CD14-positive monocyte (primary cell): ENCODE results near the gene ASF1B. TPM values are rescaled to one million over a fixed set of nuclear protein-coding genes. Genes with fewer than 3 reads are reported as not detected.

ENCODE experiments used
- DNase-seq, 3 donors: peaks; one replicate each; pipeline ENCODE4 v3.0.0-alpha.2; 2011 to 2022
- H2AFZ ChIP-seq: 2 replicates; pipeline ENCODE4 v1.6.0; 2012; ENCODE audit warnings: mild to moderate bottlenecking, low read depth, low read length, inconsistent platforms; ENCODE audit not compliant: insufficient read depth, poor library complexity, severe bottlenecking
- H3K27ac ChIP-seq, 2 donors: 1 replicate in 1 of 2; 2 replicates in 1 of 2; pipeline ENCODE4 v1.5.1; 2012 to 2013; ENCODE audit warnings: low read length in 2 of 2, control low read depth in 1 of 2, inconsistent platforms in 1 of 2, low read depth in 1 of 2, mild to moderate bottlenecking in 1 of 2
- H3K27me3 ChIP-seq, 2 donors: one replicate each; pipeline versions ENCODE4 v1.6.0 to v1.6.1; 2011 to 2013; ENCODE audit warnings: low read length in 2 of 2; ENCODE audit not compliant: control insufficient read depth in 2 of 2, insufficient read depth in 2 of 2
- H3K36me3 ChIP-seq, 2 donors: replicated peaks in 1 of 2; 1 replicate in 1 of 2; 2 replicates in 1 of 2; pipeline versions ENCODE4 v1.5.1 to v1.6.1; 2012 to 2013; ENCODE audit warnings: low read length in 2 of 2, control low read depth in 1 of 2, inconsistent platforms in 1 of 2, mild to moderate bottlenecking in 1 of 2; ENCODE audit not compliant: insufficient read depth in 2 of 2, control insufficient read depth in 1 of 2
- H3K4me1 ChIP-seq, 2 donors: 1 replicate in 1 of 2; 2 replicates in 1 of 2; pipeline versions ENCODE4 v1.5.1 to v1.6.1; 2012 to 2013; ENCODE audit warnings: low read length in 2 of 2, control low read depth in 1 of 2, inconsistent platforms in 1 of 2, mild to moderate bottlenecking in 1 of 2, moderate library complexity in 1 of 2; ENCODE audit not compliant: insufficient read depth in 2 of 2, control insufficient read depth in 1 of 2
- H3K4me2 ChIP-seq: replicated peaks from 2 replicates; pipeline ENCODE3; 2012; ENCODE audit warnings: low read length, moderate library complexity, mild to moderate bottlenecking; ENCODE audit not compliant: poor library complexity, severe bottlenecking; ENCODE audit errors: extremely low read depth
- H3K4me3 ChIP-seq, 3 experiments: fragments of 200-600 bp in 1 of 3; sonication (generic) in 1 of 3; replicated peaks in 1 of 3; 1 replicate in 2 of 3; 2 replicates in 1 of 3; pipeline ENCODE4 v1.5.1; 2011 to 2013; ENCODE audit warnings: low read length in 3 of 3, mild to moderate bottlenecking in 3 of 3, control low read depth in 2 of 3, low read depth in 2 of 3, inconsistent platforms in 1 of 3, moderate library complexity in 1 of 3
- H3K79me2 ChIP-seq: 2 replicates; pipeline ENCODE4 v1.6.0; 2012; ENCODE audit warnings: mild to moderate bottlenecking, control low read depth, inconsistent platforms, low read length, moderate library complexity; ENCODE audit not compliant: insufficient read depth
- H3K9ac ChIP-seq: 2 replicates; pipeline ENCODE4 v1.6.0; 2017; ENCODE audit warnings: low read length, mild to moderate bottlenecking; ENCODE audit not compliant: insufficient read depth, poor library complexity, severe bottlenecking
- H3K9me3 ChIP-seq, 2 donors: replicated peaks in 1 of 2; 1 replicate in 1 of 2; 2 replicates in 1 of 2; pipeline versions ENCODE4 v1.5.1 to v1.6.1; 2012 to 2013; ENCODE audit warnings: low read length in 2 of 2, control low read depth in 1 of 2; ENCODE audit not compliant: control insufficient read depth in 1 of 2, insufficient read depth in 1 of 2
- H4K20me1 ChIP-seq: 2 replicates; pipeline ENCODE4 v1.6.0; 2012; ENCODE audit warnings: mild to moderate bottlenecking, low read length, control low read depth, moderate library complexity; ENCODE audit not compliant: insufficient read depth
- H3K27ac Mint-ChIP-seq, 7 donors: one replicate each; pipeline ENCODE4 v1.8.0; 2020; ENCODE audit warnings: mild to moderate bottlenecking in 7 of 7, mixed read lengths in 7 of 7, moderate library complexity in 6 of 7, inconsistent platforms in 2 of 7
- H3K27me3 Mint-ChIP-seq, 3 donors: one replicate each; pipeline ENCODE4 v1.8.0; 2021 to 2022; ENCODE audit warnings: low read depth in 3 of 3, mild to moderate bottlenecking in 3 of 3, mixed read lengths in 3 of 3, moderate library complexity in 3 of 3, inconsistent platforms in 1 of 3
- H3K36me3 Mint-ChIP-seq, 2 donors: one replicate each; pipeline ENCODE4 v1.8.0; 2020; ENCODE audit warnings: mixed read lengths in 2 of 2, inconsistent platforms in 1 of 2, mild to moderate bottlenecking in 1 of 2
- H3K4me1 Mint-ChIP-seq: one replicate; pipeline ENCODE4 v1.8.0; 2020; ENCODE audit warnings: mild to moderate bottlenecking, mixed read lengths
- H3K4me3 Mint-ChIP-seq, 2 donors: one replicate each; pipeline ENCODE4 v1.8.0; 2020; ENCODE audit warnings: mild to moderate bottlenecking in 2 of 2, mixed read lengths in 2 of 2, moderate library complexity in 1 of 2
- H3K9me3 Mint-ChIP-seq, 7 donors: one replicate each; pipeline ENCODE4 v1.8.0; 2020 to 2022; ENCODE audit warnings: mixed read lengths in 7 of 7, mild to moderate bottlenecking in 6 of 7, moderate library complexity in 6 of 7, inconsistent platforms in 2 of 7
- WGBS: methylation state at CpG from one replicate; pipeline ENCODE4 v1.1.5; 2013; ENCODE audit warnings: missing lambda C conversion rate; ENCODE audit not compliant: insufficient coverage; 5-methylcytosine and 5-hydroxymethylcytosine counted together
- intact Hi-C, 2 donors: fragments of 100-400 bp; cut with micrococcal nuclease; formaldehyde crosslinking; loops; one replicate each; pipeline versions ENCODE4 v1.15.0 to v1.15.1; 2023
- polyA plus RNA-seq, 3 donors: library from polyadenylated mRNA; depleted of rRNA in 1 of 3; unstranded in 2 of 3; stranded (reverse) in 1 of 3; fragments of 300-500 nt in 2 of 3; fragments of >200 nt in 1 of 3; fragmentation: Illumina TruSeq in 2 of 3; gene quantifications; 1 replicate in 2 of 3; 2 replicates in 1 of 3; pipeline ENCODE4 v1.2.3, GENCODE V29; 2012 to 2021
- TF ChIP-seq, protein P1 (sequence below): fragments of 200-600 bp; IDR thresholded peaks from one replicate; pipeline ENCODE4 v1.8.0; 2022; ENCODE audit warnings: antibody characterized with exemption, mild to moderate bottlenecking

The ASF1B gene
- polyA plus RNA-seq, 3 donors, result 6.3 to 13.4 (median 9.2) TPM

DNA sequence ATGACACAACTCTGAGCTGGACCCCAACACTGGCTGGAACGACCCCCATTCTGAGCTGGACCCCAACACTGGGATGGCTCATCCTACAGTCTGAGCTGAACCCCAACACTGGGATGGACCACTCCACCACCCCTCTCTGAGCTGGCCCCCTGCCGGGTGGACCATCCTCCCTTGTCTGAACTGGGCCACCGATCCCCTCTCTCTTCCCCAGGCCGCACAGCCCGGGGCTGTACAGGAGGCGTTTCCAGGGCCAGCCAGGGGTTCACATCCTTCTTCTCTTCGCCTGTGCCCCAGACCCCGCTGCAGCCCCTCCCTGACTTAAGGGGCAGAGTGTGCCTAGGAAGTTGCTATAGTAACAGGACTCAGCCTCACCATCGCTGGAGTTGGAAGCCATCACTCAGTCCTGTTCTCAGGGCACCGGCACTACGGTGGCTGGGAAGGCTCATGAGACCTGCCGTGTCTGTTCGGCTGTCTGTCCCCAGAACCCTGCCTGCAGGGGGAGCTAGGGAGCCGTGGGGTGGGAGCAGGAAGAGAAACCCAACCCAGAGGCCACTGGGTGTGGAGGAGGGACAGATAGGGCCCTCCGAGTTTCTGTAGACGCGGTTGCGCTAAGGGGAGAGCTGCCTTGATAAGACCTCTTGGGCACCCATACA is 22.5 kb downstream of the ASF1B start:
- H4K20me1 ChIP-seq, result peaks cover 79% of the 10 kb centered on the region
- Mint-ChIP-seq H3K27ac (peak overlapping the region; percentile 11 to 90 (median 84)), H3K4me1 (peaks cover 57% of the 10 kb centered on the region), H3K36me3 (peaks cover 2 to 42% of the 10 kb centered on the region in 2 donors), H3K27me3 (peaks cover 0 to 1% (median 0%) of the 10 kb centered on the region in 3 donors), H3K9me3 (no peaks in the 10 kb centered on the region), H3K4me3 (peak overlapping the region in 1 of 2 donors; percentile 9)
- no peak overlapping the region for H3K9ac ChIP-seq
- H3K27ac ChIP-seq, result peak overlapping the region; percentile 73 to 86
- peaks cover 4 to 11% of the 10 kb centered on the region in 2 donors for H3K36me3 ChIP-seq
- no peak overlapping the region for H2AFZ ChIP-seq
- WGBS, result 86% methylated on average over 18 of the region's 18 CpGs
- no peaks in the 10 kb centered on the region for H3K9me3 ChIP-seq
- TF ChIP-seq, protein P1, sequence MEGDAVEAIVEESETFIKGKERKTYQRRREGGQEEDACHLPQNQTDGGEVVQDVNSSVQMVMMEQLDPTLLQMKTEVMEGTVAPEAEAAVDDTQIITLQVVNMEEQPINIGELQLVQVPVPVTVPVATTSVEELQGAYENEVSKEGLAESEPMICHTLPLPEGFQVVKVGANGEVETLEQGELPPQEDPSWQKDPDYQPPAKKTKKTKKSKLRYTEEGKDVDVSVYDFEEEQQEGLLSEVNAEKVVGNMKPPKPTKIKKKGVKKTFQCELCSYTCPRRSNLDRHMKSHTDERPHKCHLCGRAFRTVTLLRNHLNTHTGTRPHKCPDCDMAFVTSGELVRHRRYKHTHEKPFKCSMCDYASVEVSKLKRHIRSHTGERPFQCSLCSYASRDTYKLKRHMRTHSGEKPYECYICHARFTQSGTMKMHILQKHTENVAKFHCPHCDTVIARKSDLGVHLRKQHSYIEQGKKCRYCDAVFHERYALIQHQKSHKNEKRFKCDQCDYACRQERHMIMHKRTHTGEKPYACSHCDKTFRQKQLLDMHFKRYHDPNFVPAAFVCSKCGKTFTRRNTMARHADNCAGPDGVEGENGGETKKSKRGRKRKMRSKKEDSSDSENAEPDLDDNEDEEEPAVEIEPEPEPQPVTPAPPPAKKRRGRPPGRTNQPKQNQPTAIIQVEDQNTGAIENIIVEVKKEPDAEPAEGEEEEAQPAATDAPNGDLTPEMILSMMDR, result peak; percentile 2
- H3K27me3 ChIP-seq, result no peaks in the 10 kb centered on the region
- H3K4me3 ChIP-seq, result peak overlapping the region in 1 of 3 experiments; percentile 99
- H3K4me2 ChIP-seq, result peak overlapping the region; percentile 73
- peak in 2 of 3 donors; percentile 39 to 45 for DNase-seq
- peaks cover 78% of the 10 kb centered on the region for H3K79me2 ChIP-seq
- H3K4me1 ChIP-seq, result peaks cover 52 to 64% of the 10 kb centered on the region in 2 donors
- intact Hi-C loops, result loop anchor here (2.0 kb wide), 2 partner anchors 21 to 23 kb away; partner anchors contain the start of gene ASF1B (in 1 of the 2)

DNA sequence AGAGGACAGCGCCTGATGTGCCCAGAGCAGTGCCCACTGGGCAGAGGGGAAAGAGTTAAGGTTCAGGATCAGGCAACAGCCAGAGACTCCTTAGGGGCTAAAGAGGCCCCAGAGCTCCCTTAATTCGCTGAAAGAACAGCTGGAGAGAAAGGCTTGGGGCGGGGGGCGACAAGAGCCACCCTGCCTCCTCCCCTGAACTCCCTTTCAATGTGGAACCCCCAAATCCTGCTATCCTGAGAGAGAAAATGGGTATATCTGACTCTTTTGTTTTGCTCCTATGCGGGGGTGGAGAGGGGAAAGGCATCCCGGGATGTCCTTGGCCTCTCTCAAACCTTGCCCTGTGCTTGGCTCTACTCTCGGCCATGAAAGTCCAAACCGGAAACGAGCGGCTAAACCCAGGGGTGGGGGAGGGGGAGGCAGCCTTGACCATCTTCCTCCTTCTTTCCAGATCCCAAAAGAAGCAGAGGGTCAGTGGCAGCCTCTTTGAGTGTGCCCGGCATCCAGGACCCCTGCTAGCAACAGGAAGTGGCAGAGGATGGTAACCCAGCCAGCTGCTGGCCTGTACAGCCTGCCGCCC is 23.5 kb downstream of the ASF1B start:
- peaks cover 4 to 47% of the 10 kb centered on the region in 2 donors for H3K36me3 Mint-ChIP-seq
- TF ChIP-seq, protein P1, result no peak
- peaks cover 88% of the 10 kb centered on the region for H4K20me1 ChIP-seq
- H3K4me1 ChIP-seq, result peaks cover 47 to 55% of the 10 kb centered on the region in 2 donors
- H3K27ac ChIP-seq, result peak overlapping the region; percentile 34 to 86
- peaks cover 7 to 14% of the 10 kb centered on the region in 2 donors for H3K36me3 ChIP-seq
- 60% methylated on average over 1 of the region's 12 CpGs for WGBS
- no peaks in the 10 kb centered on the region for H3K27me3 ChIP-seq
- no peaks in the 10 kb centered on the region for H3K9me3 ChIP-seq
- H3K9me3 Mint-ChIP-seq, result no peaks in the 10 kb centered on the region
- peak overlapping the region in 1 of 3 experiments; percentile 99 for H3K4me3 ChIP-seq
- H3K4me2 ChIP-seq, result peak overlapping the region; percentile 73
- intact Hi-C loops, result no loop called here
- H3K79me2 ChIP-seq, result peaks cover 83% of the 10 kb centered on the region
- peak overlapping the region; percentile 32 for H3K9ac ChIP-seq
- peak overlapping the region; percentile 50 to 82 (median 66) for H3K27ac Mint-ChIP-seq
- H3K4me3 Mint-ChIP-seq, result peak overlapping the region; percentile 51 to 67
- H3K4me1 Mint-ChIP-seq, result peaks cover 51% of the 10 kb centered on the region
- no peak overlapping the region for H2AFZ ChIP-seq
- no peak for DNase-seq
- peaks cover 0 to 1% (median 0%) of the 10 kb centered on the region in 3 donors for H3K27me3 Mint-ChIP-seq
